GM23338 (cell line): ENCODE results near the gene LOXL3. TPM values are rescaled to one million over a fixed set of nuclear protein-coding genes. Genes with fewer than 3 reads are reported as not detected.

ENCODE experiments used
- ATAC-seq: fragments of 200-7000 bp; cut with Tn5 transposase; 3 replicates; pipeline ENCODE4 v1.9.1; 2020
- DNase-seq: peaks from one replicate; pipeline ENCODE4 v3.0.0-alpha.2; 2015; ENCODE audit warnings: low spot score
- H2AFZ ChIP-seq: fragments of 200-600 bp; sonication (generic); 2 replicates; pipeline ENCODE4 v1.8.0; 2016; ENCODE audit warnings: antibody characterized with exemption, mild to moderate bottlenecking, moderate library complexity
- H3F3A ChIP-seq: fragments of 200-600 bp; sonication (generic); replicated peaks from 2 replicates; pipeline ENCODE4 v1.8.0; 2017; ENCODE audit warnings: antibody characterized with exemption, mixed run types, low read depth
- H3K27ac ChIP-seq: fragments of 200-600 bp; sonication (generic); 2 replicates; pipeline ENCODE4 v1.6.1; 2016; ENCODE audit warnings: low read depth
- H3K27me3 ChIP-seq: fragments of 200-600 bp; sonication (generic); 2 replicates; pipeline ENCODE4 v1.8.0; 2016; ENCODE audit warnings: mild to moderate bottlenecking, mixed run types, moderate library complexity; ENCODE audit not compliant: insufficient read depth
- H3K36me3 ChIP-seq: fragments of 200-600 bp; sonication (generic); 2 replicates; pipeline ENCODE4 v1.8.0; 2016; ENCODE audit warnings: mild to moderate bottlenecking; ENCODE audit not compliant: insufficient read depth
- H3K4me1 ChIP-seq: fragments of 200-600 bp; sonication (generic); 2 replicates; pipeline ENCODE4 v1.8.0; 2016; ENCODE audit warnings: mild to moderate bottlenecking, moderate library complexity; ENCODE audit not compliant: insufficient read depth
- H3K4me2 ChIP-seq: fragments of 200-600 bp; sonication (generic); 2 replicates; pipeline ENCODE4 v1.7.1; 2017; ENCODE audit warnings: mixed run types
- H3K4me3 ChIP-seq: fragments of 200-600 bp; sonication (generic); 2 replicates; pipeline ENCODE4 v1.6.1; 2016; ENCODE audit warnings: mixed run types
- H3K79me2 ChIP-seq: fragments of 200-600 bp; sonication (generic); replicated peaks from 2 replicates; pipeline ENCODE4 v1.8.0; 2017; ENCODE audit warnings: mild to moderate bottlenecking; ENCODE audit not compliant: insufficient read depth
- H3K9me2 ChIP-seq: fragments of 200-600 bp; sonication (generic); 2 replicates; pipeline ENCODE4 v1.8.0; 2017; ENCODE audit not compliant: insufficient read depth
- H4K20me1 ChIP-seq: fragments of 200-600 bp; sonication (generic); replicated peaks from 2 replicates; pipeline ENCODE4 v1.8.0; 2017; ENCODE audit warnings: mild to moderate bottlenecking; ENCODE audit not compliant: insufficient read depth
- H3K27ac Mint-ChIP-seq: 2 replicates; pipeline ENCODE4 v1.8.0; 2020; ENCODE audit warnings: inconsistent platforms, mild to moderate bottlenecking, moderate library complexity, mixed read lengths
- H3K27me3 Mint-ChIP-seq: 3 replicates; pipeline ENCODE4 v1.8.0; 2022; ENCODE audit warnings: low read depth, mild to moderate bottlenecking, moderate library complexity, mixed read lengths, inconsistent platforms; ENCODE audit not compliant: insufficient read depth, poor library complexity
- H3K36me3 Mint-ChIP-seq: 3 replicates; pipeline ENCODE4 v1.8.0; 2021; ENCODE audit warnings: low read depth, mild to moderate bottlenecking, inconsistent platforms, moderate library complexity, mixed read lengths
- H3K4me1 Mint-ChIP-seq: 3 replicates; pipeline ENCODE4 v1.8.0; 2020; ENCODE audit warnings: mild to moderate bottlenecking, inconsistent platforms, mixed read lengths
- H3K4me3 Mint-ChIP-seq: 3 replicates; pipeline ENCODE4 v1.8.0; 2021; ENCODE audit warnings: moderate library complexity, mild to moderate bottlenecking, inconsistent platforms, mixed read lengths
- H3K9me3 Mint-ChIP-seq: 3 replicates; pipeline ENCODE4 v1.8.0; 2020; ENCODE audit warnings: moderate library complexity, mild to moderate bottlenecking, inconsistent platforms, mixed read lengths
- CREB1 ChIP-seq: fragments of 250-450 bp; sonication (Bioruptor Pico); IDR thresholded peaks from 2 replicates; pipeline ENCODE4 v1.5.0; 2020; ENCODE audit warnings: low read depth, mild to moderate bottlenecking, moderate library complexity
- ETS1 ChIP-seq: IDR thresholded peaks from 2 replicates; pipeline ENCODE4 v1.6.1; 2016; ENCODE audit warnings: antibody characterized with exemption
- EZH2phosphoT487 ChIP-seq: fragments of 200-600 bp; sonication (generic); IDR thresholded peaks from one replicate; pipeline ENCODE4 v1.8.1; 2018; ENCODE audit warnings: antibody characterized with exemption; ENCODE audit not compliant: unreplicated experiment
- JUNB ChIP-seq: IDR thresholded peaks from one replicate; pipeline ENCODE4 v1.6.1; 2016; ENCODE audit warnings: antibody characterized with exemption; ENCODE audit not compliant: unreplicated experiment
- NANOG ChIP-seq: IDR thresholded peaks from 2 replicates; pipeline ENCODE4 v1.6.1; 2016; ENCODE audit warnings: antibody characterized with exemption, borderline replicate concordance
- POLR2AphosphoS5 ChIP-seq: IDR thresholded peaks from 2 replicates; pipeline ENCODE4 v1.6.1; 2016; ENCODE audit warnings: antibody characterized with exemption, low read depth
- STAT1 ChIP-seq: IDR thresholded peaks from one replicate; pipeline ENCODE4 v1.6.1; 2016; ENCODE audit warnings: antibody characterized with exemption; ENCODE audit not compliant: unreplicated experiment
- ZNF114 ChIP-seq: fragments of 250-450 bp; sonication (Bioruptor Pico); IDR thresholded peaks from 2 replicates; pipeline ENCODE4 v1.5.0; 2020; ENCODE audit warnings: mild to moderate bottlenecking, moderate library complexity
- ZNF462 ChIP-seq: fragments of 250-450 bp; sonication (Bioruptor Pico); IDR thresholded peaks from 2 replicates; pipeline ENCODE4 v1.5.0; 2020; ENCODE audit warnings: mild to moderate bottlenecking, moderate library complexity
- polyA plus RNA-seq: library from polyadenylated mRNA; unstranded; fragments of >200 nt; fragmentation: Nextera tagmentation; extraction: Ambion mirVana; gene quantifications from 2 replicates; pipeline ENCODE4 v1.2.1, GENCODE V29; 2016
- total RNA-seq: library from RNA; depleted of rRNA; stranded (reverse); fragments of >200 nt; shearing (Covaris generic); gene quantifications from 2 replicates; pipeline ENCODE4 v1.2.3, GENCODE V29; 2014
- TF ChIP-seq, protein P1 (sequence below): IDR thresholded peaks from one replicate; pipeline ENCODE4 v1.6.1; 2018; ENCODE audit warnings: antibody characterized with exemption; ENCODE audit not compliant: unreplicated experiment

The LOXL3 gene
- total and polyA plus RNA-seq, 2 experiments from 2014 or later, result 4.7 to 14.9 TPM

- peaks cover 65% of the 10 kb centered on the region for H3K27me3 ChIP-seq
- no peak overlapping the region for H3K27ac ChIP-seq
- Mint-ChIP-seq H3K4me1 (peaks cover 22% of the 10 kb centered on the region), H3K36me3 (peaks cover 31% of the 10 kb centered on the region), H3K9me3 (no peaks in the 10 kb centered on the region), H3K27me3 (peaks cover 58% of the 10 kb centered on the region), H3K27ac (no peak overlapping the region), H3K4me3 (no peak overlapping the region)
- H3K9me2 ChIP-seq, result no peaks in the 10 kb centered on the region
- H3K4me2 ChIP-seq, result no peak overlapping the region
- peaks cover 24% of the 10 kb centered on the region for H3K4me1 ChIP-seq
- 0 out of 2 replicates have a peak, but pooled peaks cover 5% of the 10 kb centered on the region for H3K36me3 ChIP-seq
- H2AFZ ChIP-seq, result no peak overlapping the region
- H3K4me3 ChIP-seq, result no peak overlapping the region
- H4K20me1 ChIP-seq, result peaks cover 3% of the 10 kb centered on the region; the same call in 1 of the 2 replicates
- ATAC-seq, result no peak
- TF ChIP-seq, protein P1, sequence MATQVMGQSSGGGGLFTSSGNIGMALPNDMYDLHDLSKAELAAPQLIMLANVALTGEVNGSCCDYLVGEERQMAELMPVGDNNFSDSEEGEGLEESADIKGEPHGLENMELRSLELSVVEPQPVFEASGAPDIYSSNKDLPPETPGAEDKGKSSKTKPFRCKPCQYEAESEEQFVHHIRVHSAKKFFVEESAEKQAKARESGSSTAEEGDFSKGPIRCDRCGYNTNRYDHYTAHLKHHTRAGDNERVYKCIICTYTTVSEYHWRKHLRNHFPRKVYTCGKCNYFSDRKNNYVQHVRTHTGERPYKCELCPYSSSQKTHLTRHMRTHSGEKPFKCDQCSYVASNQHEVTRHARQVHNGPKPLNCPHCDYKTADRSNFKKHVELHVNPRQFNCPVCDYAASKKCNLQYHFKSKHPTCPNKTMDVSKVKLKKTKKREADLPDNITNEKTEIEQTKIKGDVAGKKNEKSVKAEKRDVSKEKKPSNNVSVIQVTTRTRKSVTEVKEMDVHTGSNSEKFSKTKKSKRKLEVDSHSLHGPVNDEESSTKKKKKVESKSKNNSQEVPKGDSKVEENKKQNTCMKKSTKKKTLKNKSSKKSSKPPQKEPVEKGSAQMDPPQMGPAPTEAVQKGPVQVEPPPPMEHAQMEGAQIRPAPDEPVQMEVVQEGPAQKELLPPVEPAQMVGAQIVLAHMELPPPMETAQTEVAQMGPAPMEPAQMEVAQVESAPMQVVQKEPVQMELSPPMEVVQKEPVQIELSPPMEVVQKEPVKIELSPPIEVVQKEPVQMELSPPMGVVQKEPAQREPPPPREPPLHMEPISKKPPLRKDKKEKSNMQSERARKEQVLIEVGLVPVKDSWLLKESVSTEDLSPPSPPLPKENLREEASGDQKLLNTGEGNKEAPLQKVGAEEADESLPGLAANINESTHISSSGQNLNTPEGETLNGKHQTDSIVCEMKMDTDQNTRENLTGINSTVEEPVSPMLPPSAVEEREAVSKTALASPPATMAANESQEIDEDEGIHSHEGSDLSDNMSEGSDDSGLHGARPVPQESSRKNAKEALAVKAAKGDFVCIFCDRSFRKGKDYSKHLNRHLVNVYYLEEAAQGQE, result no peak
- no peak for TF ChIP-seq JUNB
- TF ChIP-seq EZH2phosphoT487, result no peak
- TF ChIP-seq ETS1, result no peak
- no peak for TF ChIP-seq STAT1
- TF ChIP-seq NANOG, result no peak
- TF ChIP-seq ZNF462 (CRISPR knock-in tag), result no peak
- no peak for TF ChIP-seq ZNF114
- TF ChIP-seq CREB1 (CRISPR knock-in tag), result no peak
- no peak for TF ChIP-seq POLR2AphosphoS5
- no peak for DNase-seq
- no peaks in the 10 kb centered on the region for H3K79me2 ChIP-seq
- H3F3A ChIP-seq, result peaks cover 26% of the 10 kb centered on the region
Measured at GRCh38 chr2:74495440-74495839, 58.3 kb downstream of the LOXL3 start.
